Heart left ventricle (tissue), 16 donors: Measurements from ENCODE around the gene TYROBP. TPM values are rescaled to one million over a fixed set of nuclear protein-coding genes. Genes with fewer than 3 reads are reported as not detected.

Source experiments
- ATAC-seq, 4 donors: fragments of 200-7000 bp; cut with Tn5 transposase; one replicate each; pipeline ENCODE4 v1.9.1; 2020 to 2022; ENCODE audit warnings: moderate library complexity in 4 of 4, mild to moderate bottlenecking in 3 of 4, moderate number of reproducible peaks in 1 of 4
- DNase-seq, 5 donors: peaks; one replicate each; pipeline ENCODE4 v3.0.0-alpha.2; 2020
- H3K27ac ChIP-seq, 12 donors: fragments of 200-600 bp; sonication (generic) in 4 of 12; one replicate each; pipeline versions ENCODE4 v1.5.0 to v1.8.0; 2016 to 2022; ENCODE audit warnings: mild to moderate bottlenecking in 2 of 12
- H3K27me3 ChIP-seq, 9 donors: fragments of 200-600 bp; sonication (generic) in 2 of 9; one replicate each; pipeline versions ENCODE4 v1.5.1 to v1.8.0; 2016 to 2022; ENCODE audit warnings: mild to moderate bottlenecking in 3 of 9
- H3K36me3 ChIP-seq, 9 donors: fragments of 200-600 bp; sonication (generic) in 2 of 9; one replicate each; pipeline versions ENCODE4 v1.5.0 to v1.8.0; 2018 to 2022; ENCODE audit warnings: mild to moderate bottlenecking in 2 of 9
- H3K4me1 ChIP-seq, 12 donors: fragments of 200-600 bp; sonication (generic) in 4 of 12; one replicate each; pipeline versions ENCODE4 v1.5.0 to v1.8.0; 2016 to 2022; ENCODE audit warnings: mild to moderate bottlenecking in 3 of 12
- H3K4me3 ChIP-seq, 12 donors: fragments of 200-600 bp; sonication (generic) in 4 of 12; one replicate each; pipeline versions ENCODE4 v1.5.0 to v1.8.0; 2017 to 2022; ENCODE audit warnings: mild to moderate bottlenecking in 9 of 12, moderate library complexity in 4 of 12
- H3K9me3 ChIP-seq, 12 donors: fragments of 200-600 bp; sonication (generic) in 4 of 12; one replicate each; pipeline versions ENCODE4 v1.5.0 to v1.8.0; 2016 to 2022; ENCODE audit warnings: mild to moderate bottlenecking in 1 of 12
- CTCF ChIP-seq, 12 donors: fragments of 200-600 bp; sonication (generic) in 4 of 12; IDR thresholded peaks; one replicate each; pipeline versions ENCODE4 v1.5.0 to v1.8.0; 2018 to 2022; ENCODE audit warnings: antibody characterized with exemption in 12 of 12, mild to moderate bottlenecking in 5 of 12
- POLR2A ChIP-seq, 2 donors: fragments of 450-650 bp; IDR thresholded peaks; one replicate each; pipeline ENCODE4 v1.6.1; 2017; ENCODE audit warnings: antibody characterized with exemption in 2 of 2, mild to moderate bottlenecking in 2 of 2, moderate library complexity in 2 of 2
- WGBS, 4 donors: extraction: QIAGEN DNeasy Blood & Tissue Kit in 2 of 4; methylation state at CpG; one replicate each; pipeline versions ENCODE4 v1.1.5 to v1.1.7; 2013 to 2018; 5-methylcytosine and 5-hydroxymethylcytosine counted together
- intact Hi-C, 10 donors: fragments of 100-400 bp; cut with DNase I; formaldehyde crosslinking; loops; one replicate each; pipeline versions ENCODE4 v1.11.1 to v1.14.2; 2022
- polyA plus RNA-seq, 2 donors: library from polyadenylated mRNA; stranded (reverse); fragments of 200-250 nt; gene quantifications; one replicate each; pipeline ENCODE4 v1.2.3, GENCODE V29; 2013
- total RNA-seq, 9 donors: library from RNA; depleted of rRNA in 2 of 9; stranded (reverse); fragments of >200 nt in 2 of 9; fragmentation: NEBNext Ultra II Directional in 3 of 9; extraction: Animal tissue kit (Norgen Biotek cat#: 25700) in 3 of 9; gene quantifications; one replicate each; pipeline versions ENCODE4 v1.1.0 to v1.2.4, GENCODE V29; 2016 to 2023
- donor health status: ischemic (EF 13 %, LVEDD 7.1; RV severe dilation, severe dysfunction).
- donor health status: healthy with polysubstance abuse.
- donor health status: DM: no; HTN: yes; CAD: no.
- donor health status: DM: no; HTN: no; CAD: no.
- donor health status: ischemic (EF 25% LVEDD 6.9; RV normal size, moderate dysfunction).
- donor health status: ischemic (EF 25% LVEDD 5.7; RV mildly dilated, moderate dysfunction).
- donor health status: healthy.
- donor health status: DM: yes; HTN: yes; CAD: no.
- donor health status: ischemic (EF 35%, LVEDD 5.7; RV mildly dilated, moderate dysfunction).
- donor health status: nonischemic (EF 11% LVEDD 7.7; RV severe dilation, severe dysfunction).
- donor health status: DM: yes; HTN: yes; CAD: no.
- donor health status: PGD.
- donor health status: ischemic (EF 29% LVEDD 5.4; RV normal size, mild dysfunction).
- donor health status: nonischemic (EF 23%, LVEDD 6.1; RV moderate dilation, normal function).

The TYROBP gene
- total and polyA plus RNA-seq, 11 donors = 12.6 to 237 (median 19.4) TPM

DNA sequence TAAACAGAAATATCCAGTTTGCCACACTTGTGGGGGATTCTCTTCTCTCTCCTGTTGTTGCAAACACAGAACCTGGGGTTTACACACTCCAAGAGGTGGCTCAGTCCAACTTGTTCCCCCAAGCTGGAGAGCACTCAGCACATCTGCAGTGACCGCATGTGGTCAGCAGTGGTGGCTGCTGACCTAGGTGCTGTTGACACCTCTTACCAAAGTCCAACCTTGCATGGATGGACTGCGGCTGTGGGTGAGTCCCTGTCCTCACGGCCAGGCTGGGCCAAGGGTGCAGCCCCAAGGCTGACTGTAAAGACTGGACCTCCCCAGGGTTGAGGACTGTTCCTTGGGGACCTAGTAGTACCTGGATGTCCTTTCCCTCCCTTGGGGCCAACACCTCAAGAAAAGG, 34.1 kb upstream of the TYROBP start:
- DNase-seq (peak in 1 of 5 donors; percentile 1), ATAC-seq (peak in 1 of 4 donors; percentile 12)
- Histone ChIP-seq H3K27ac (no peak overlapping the region), H3K4me3 (no peak overlapping the region), H3K36me3 (peaks cover 0 to 43% (median 13%) of the 10 kb centered on the region in 9 donors), H3K4me1 (peaks cover 0 to 8% (median 4%) of the 10 kb centered on the region in 12 donors), H3K27me3 (no peaks in the 10 kb centered on the region), H3K9me3 (no peaks in the 10 kb centered on the region)
- WGBS, 4 donors = 98 to 100% (median 99%) methylated on average over 2 to 3 of the region's 3 CpGs
- intact Hi-C loops = no loop called here
- TF ChIP-seq CTCF (IDR thresholded peaks at IDR 0.05) (no peak), POLR2A (IDR thresholded peaks at IDR 0.05) (no peak)

GRCh38 chr19:35940839-35941238, 32.7 kb upstream of the TYROBP start:
- peaks cover 0 to 2% (median 0%) of the 10 kb centered on the region in 9 donors for H3K27me3 ChIP-seq
- no peak overlapping the region for H3K27ac ChIP-seq
- H3K4me3 ChIP-seq = no peak overlapping the region
- H3K4me1 ChIP-seq = peaks cover 0 to 18% (median 12%) of the 10 kb centered on the region in 12 donors
- no peak for ATAC-seq
- no peak for DNase-seq
- intact Hi-C loops = no loop called here
- no peak for TF ChIP-seq POLR2A (IDR thresholded peaks at IDR 0.05)
- no peak for TF ChIP-seq CTCF (IDR thresholded peaks at IDR 0.05)
- peaks cover 0 to 43% (median 13%) of the 10 kb centered on the region in 9 donors for H3K36me3 ChIP-seq
- WGBS, 4 donors = 56 to 71% (median 60%) methylated on average over 4 of the region's 4 CpGs
- no peaks in the 10 kb centered on the region for H3K9me3 ChIP-seq

DNA sequence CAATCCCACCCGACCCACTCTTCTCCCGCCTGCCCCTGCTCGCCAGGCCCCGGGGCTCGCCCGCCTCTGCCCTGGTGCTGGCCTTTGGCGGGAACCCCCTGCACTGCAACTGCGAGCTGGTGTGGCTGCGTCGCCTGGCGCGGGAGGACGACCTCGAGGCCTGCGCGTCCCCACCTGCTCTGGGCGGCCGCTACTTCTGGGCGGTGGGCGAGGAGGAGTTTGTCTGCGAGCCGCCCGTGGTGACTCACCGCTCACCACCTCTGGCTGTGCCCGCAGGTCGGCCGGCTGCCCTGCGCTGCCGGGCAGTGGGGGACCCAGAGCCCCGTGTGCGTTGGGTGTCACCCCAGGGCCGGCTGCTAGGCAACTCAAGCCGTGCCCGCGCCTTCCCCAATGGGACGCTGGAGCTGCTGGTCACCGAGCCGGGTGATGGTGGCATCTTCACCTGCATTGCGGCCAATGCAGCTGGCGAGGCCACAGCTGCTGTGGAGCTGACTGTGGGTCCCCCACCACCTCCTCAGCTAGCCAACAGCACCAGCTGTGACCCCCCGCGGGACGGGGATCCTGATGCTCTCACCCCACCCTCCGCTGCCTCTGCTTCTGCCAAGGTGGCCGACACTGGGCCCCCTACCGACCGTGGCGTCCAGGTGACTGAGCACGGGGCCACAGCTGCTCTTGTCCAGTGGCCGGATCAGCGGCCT, 32.1 kb upstream of the TYROBP start:
- H3K36me3 ChIP-seq = peaks cover 0 to 42% (median 13%) of the 10 kb centered on the region in 9 donors
- 94 to 96% (median 95%) methylated on average over 28 to 51 of the region's 51 CpGs for WGBS, 4 donors

More for the DNA sequence above, 32.1 kb upstream of the TYROBP start:
- DNase-seq (peak in 1 of 5 donors; percentile 20), ATAC-seq (no peak)
- peaks cover 0 to 2% (median 0%) of the 10 kb centered on the region in 9 donors for H3K27me3 ChIP-seq
- intact Hi-C loops = no loop called here
- no peak overlapping the region for H3K27ac ChIP-seq
- no peak overlapping the region for H3K4me3 ChIP-seq
- TF ChIP-seq CTCF (IDR thresholded peaks at IDR 0.05) (no peak), POLR2A (IDR thresholded peaks at IDR 0.05) (no peak)
- no peaks in the 10 kb centered on the region for H3K9me3 ChIP-seq
- H3K4me1 ChIP-seq = peaks cover 0 to 24% (median 18%) of the 10 kb centered on the region in 12 donors
